H9 (cell line): Measurements from ENCODE around the gene CLK4. TPM values are rescaled to one million over a fixed set of nuclear protein-coding genes. Genes with fewer than 3 reads are reported as not detected.

ENCODE experiments used
- DNase-seq: peaks from one replicate; pipeline ENCODE4 v3.0.0-alpha.2; 2017
- H2AFZ ChIP-seq: one replicate; pipeline ENCODE4 v1.6.1; 2013; ENCODE audit warnings: mild to moderate bottlenecking, low read length, control low read depth, moderate library complexity
- H2AK5ac ChIP-seq: 2 replicates; pipeline ENCODE4 v1.6.1; 2013; ENCODE audit warnings: low read length, control low read depth, mixed read lengths; ENCODE audit not compliant: insufficient read length
- H2BK120ac ChIP-seq: one replicate; pipeline ENCODE4 v1.6.1; 2013; ENCODE audit warnings: low read depth, mild to moderate bottlenecking, low read length, control low read depth, inconsistent platforms; ENCODE audit not compliant: poor library complexity, severe bottlenecking
- H2BK12ac ChIP-seq: 2 replicates; pipeline ENCODE4 v1.6.1; 2013; ENCODE audit warnings: low read length, control low read depth, mixed read lengths, low read depth; ENCODE audit not compliant: insufficient read length
- H2BK15ac ChIP-seq: 2 replicates; pipeline ENCODE4 v1.6.1; 2013; ENCODE audit warnings: low read depth, low read length, control low read depth
- H2BK20ac ChIP-seq: one replicate; pipeline ENCODE4 v1.6.1; 2013; ENCODE audit warnings: low read depth, mild to moderate bottlenecking, low read length, control low read depth, inconsistent platforms; ENCODE audit not compliant: poor library complexity, severe bottlenecking
- H2BK5ac ChIP-seq: 2 replicates; pipeline ENCODE4 v1.6.1; 2013; ENCODE audit warnings: low read length, control low read depth, mixed read lengths; ENCODE audit not compliant: insufficient read length
- H3K14ac ChIP-seq: 2 replicates; pipeline ENCODE4 v1.6.1; 2013; ENCODE audit warnings: low read length, control low read depth; ENCODE audit not compliant: insufficient read depth
- H3K18ac ChIP-seq: 2 replicates; pipeline ENCODE4 v1.6.1; 2013; ENCODE audit warnings: low read depth, mild to moderate bottlenecking, mixed read lengths, low read length, control low read depth; ENCODE audit not compliant: insufficient read length
- H3K23ac ChIP-seq: 2 replicates; pipeline ENCODE4 v1.6.1; 2013; ENCODE audit warnings: low read length, control low read depth, mixed read lengths, low read depth; ENCODE audit not compliant: insufficient read length
- H3K23me2 ChIP-seq: 2 replicates; pipeline ENCODE4 v1.6.1; 2013; ENCODE audit warnings: low read depth, mild to moderate bottlenecking, mixed read lengths, low read length, control low read depth; ENCODE audit not compliant: insufficient read length, poor library complexity, severe bottlenecking
- H3K27ac ChIP-seq: 2 replicates; pipeline ENCODE4 v1.5.1; 2013; ENCODE audit warnings: low read length, control low read depth, mixed read lengths, low read depth; ENCODE audit not compliant: insufficient read length
- H3K27me3 ChIP-seq: 2 replicates; pipeline ENCODE4 v1.6.1; 2013; ENCODE audit warnings: low read length, control low read depth, inconsistent platforms; ENCODE audit not compliant: insufficient read depth
- H3K4ac ChIP-seq: 2 replicates; pipeline ENCODE4 v1.6.1; 2013; ENCODE audit warnings: low read depth, mild to moderate bottlenecking, control low read depth, inconsistent platforms, low read length, moderate library complexity
- H3K4me1 ChIP-seq: 2 replicates; pipeline ENCODE4 v1.6.1; 2013; ENCODE audit warnings: low read length, control low read depth, inconsistent platforms; ENCODE audit not compliant: insufficient read depth
- H3K4me2 ChIP-seq: 2 replicates; pipeline ENCODE4 v1.6.1; 2013; ENCODE audit warnings: low read length, control low read depth, mixed read lengths; ENCODE audit not compliant: insufficient read length, insufficient read depth
- H3K56ac ChIP-seq: 2 replicates; pipeline ENCODE4 v1.6.1; 2013; ENCODE audit warnings: low read depth, mild to moderate bottlenecking, mixed read lengths, low read length, control low read depth; ENCODE audit not compliant: insufficient read length
- H3K79me1 ChIP-seq: 2 replicates; pipeline ENCODE4 v1.6.1; 2013; ENCODE audit warnings: low read depth, mild to moderate bottlenecking, moderate library complexity, low read length, control low read depth, inconsistent platforms; ENCODE audit not compliant: insufficient read depth, poor library complexity, severe bottlenecking
- H3K79me2 ChIP-seq: 2 replicates; pipeline ENCODE4 v1.6.1; 2013; ENCODE audit warnings: low read length, control low read depth, inconsistent platforms; ENCODE audit not compliant: insufficient read depth
- H3K9ac ChIP-seq: 2 replicates; pipeline ENCODE4 v1.6.1; 2013; ENCODE audit warnings: low read length, control low read depth, mixed read lengths; ENCODE audit not compliant: insufficient read length; ENCODE audit errors: extremely low read depth
- H3K9me3 ChIP-seq: one replicate; pipeline ENCODE4 v1.6.1; 2013; ENCODE audit warnings: low read depth, low read length, inconsistent platforms; ENCODE audit not compliant: control insufficient read depth
- H3T11ph ChIP-seq: one replicate; pipeline ENCODE4 v1.6.1; 2013; ENCODE audit warnings: mild to moderate bottlenecking, low read length, control low read depth, inconsistent platforms
- H4K20me1 ChIP-seq: one replicate; pipeline ENCODE4 v1.6.1; 2013; ENCODE audit not compliant: control insufficient read depth, insufficient read length, insufficient read depth
- H4K5ac ChIP-seq: 2 replicates; pipeline ENCODE4 v1.6.1; 2013; ENCODE audit warnings: low read depth, mild to moderate bottlenecking, mixed read lengths, low read length, control low read depth; ENCODE audit not compliant: insufficient read length
- H4K8ac ChIP-seq: replicated peaks from 2 replicates; pipeline ENCODE4 v1.6.1; 2013; ENCODE audit warnings: low read length, control low read depth, mixed read lengths, low read depth; ENCODE audit not compliant: insufficient read length
- H4K91ac ChIP-seq: 2 replicates; pipeline ENCODE4 v1.6.1; 2013; ENCODE audit warnings: low read depth, mild to moderate bottlenecking, moderate library complexity, mixed read lengths, low read length, control low read depth; ENCODE audit not compliant: insufficient read length
- H3K27ac Mint-ChIP-seq, 3 experiments: 2 replicates in 2 of 3; 3 replicates in 1 of 3; pipeline ENCODE4 v1.8.0; 2020 to 2021; ENCODE audit warnings: mixed read lengths in 3 of 3, mild to moderate bottlenecking in 1 of 3, moderate library complexity in 1 of 3
- H3K27me3 Mint-ChIP-seq: 2 replicates; pipeline ENCODE4 v1.8.0; 2021; ENCODE audit warnings: low read depth, mild to moderate bottlenecking, moderate library complexity, mixed read lengths
- H3K36me3 Mint-ChIP-seq, 3 experiments: 2 replicates in 2 of 3; 3 replicates in 1 of 3; pipeline ENCODE4 v1.8.0; 2020 to 2021; ENCODE audit warnings: low read depth in 3 of 3, mixed read lengths in 3 of 3; ENCODE audit not compliant: insufficient read depth in 1 of 3
- H3K4me1 Mint-ChIP-seq, 2 experiments: 2 replicates each; pipeline ENCODE4 v1.8.0; 2020; ENCODE audit warnings: mixed read lengths in 2 of 2
- H3K4me3 Mint-ChIP-seq, 2 experiments: 2 replicates in 1 of 2; 3 replicates in 1 of 2; pipeline ENCODE4 v1.8.0; 2020 to 2021; ENCODE audit warnings: mild to moderate bottlenecking in 2 of 2, mixed read lengths in 2 of 2, moderate library complexity in 1 of 2
- H3K9me3 Mint-ChIP-seq, 2 experiments: 2 replicates in 1 of 2; 3 replicates in 1 of 2; pipeline ENCODE4 v1.8.0; 2020; ENCODE audit warnings: mild to moderate bottlenecking in 2 of 2, mixed read lengths in 2 of 2, moderate library complexity in 1 of 2
- WGBS: extraction: QIAGEN DNeasy Blood & Tissue Kit; methylation state at CpG from one replicate; pipeline ENCODE4 v1.1.7; 2013; ENCODE audit warnings: missing lambda C conversion rate, low lambda C conversion rate, mixed read lengths; ENCODE audit not compliant: insufficient read length; ENCODE audit errors: extremely low coverage; 5-methylcytosine and 5-hydroxymethylcytosine counted together
- total RNA-seq: library from RNA; stranded (reverse); gene quantifications from 2 replicates; pipeline ENCODE4 v1.2.1, GENCODE V29; 2021
- TF ChIP-seq, protein P1 (sequence below): fragments of 200-600 bp; sonication (generic); conservative IDR thresholded peaks from 3 replicates; pipeline ENCODE4 v1.8.0; 2021; ENCODE audit warnings: antibody characterized with exemption, mild to moderate bottlenecking

CLK4 gene
- total RNA-seq, 1 experiment from 2014 or later = 12.5 TPM

DNA sequence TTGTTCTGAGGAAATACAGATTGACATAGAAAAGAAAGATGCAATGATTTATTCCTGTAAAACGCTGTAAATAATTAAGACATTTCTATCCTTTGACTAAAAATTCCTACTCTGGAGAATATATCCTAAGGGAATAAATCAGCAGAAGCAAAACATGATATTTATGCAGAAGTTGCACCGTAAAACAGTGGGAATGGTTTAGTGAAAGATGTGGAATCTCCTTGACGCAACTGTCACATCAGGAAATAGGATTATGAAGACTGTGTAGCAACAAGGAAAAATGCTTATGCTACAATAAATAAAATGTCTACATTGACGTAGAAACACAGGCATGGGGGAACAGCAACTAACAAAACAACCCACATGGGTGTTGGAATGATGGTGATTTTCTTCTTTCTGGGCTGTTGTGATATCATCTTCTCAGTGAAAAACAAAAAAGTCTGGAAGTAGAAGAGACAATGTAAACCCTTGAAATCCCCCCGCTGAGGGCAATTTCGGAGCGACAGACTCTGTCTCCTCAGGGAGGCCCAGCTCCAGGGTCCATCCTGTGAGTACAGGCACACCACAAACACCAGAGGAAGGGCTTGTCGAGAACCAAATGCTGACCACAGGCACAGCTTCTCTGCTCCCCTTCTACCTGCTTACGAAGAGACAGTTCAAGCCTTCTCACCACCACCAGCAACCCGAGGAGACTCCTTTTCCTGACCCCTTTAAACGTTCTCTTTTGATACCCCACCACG lies 61.9 kb downstream of the CLK4 start:
- H3K4me2 ChIP-seq = peak overlapping the region; percentile 19
- H3K27ac Mint-ChIP-seq = peak overlapping the region in 2 of 3 experiments; percentile 76 to 80; a peak in 5 of 7 replicates

More for the DNA sequence above, 61.9 kb downstream of the CLK4 start:
- TF ChIP-seq, protein P1, sequence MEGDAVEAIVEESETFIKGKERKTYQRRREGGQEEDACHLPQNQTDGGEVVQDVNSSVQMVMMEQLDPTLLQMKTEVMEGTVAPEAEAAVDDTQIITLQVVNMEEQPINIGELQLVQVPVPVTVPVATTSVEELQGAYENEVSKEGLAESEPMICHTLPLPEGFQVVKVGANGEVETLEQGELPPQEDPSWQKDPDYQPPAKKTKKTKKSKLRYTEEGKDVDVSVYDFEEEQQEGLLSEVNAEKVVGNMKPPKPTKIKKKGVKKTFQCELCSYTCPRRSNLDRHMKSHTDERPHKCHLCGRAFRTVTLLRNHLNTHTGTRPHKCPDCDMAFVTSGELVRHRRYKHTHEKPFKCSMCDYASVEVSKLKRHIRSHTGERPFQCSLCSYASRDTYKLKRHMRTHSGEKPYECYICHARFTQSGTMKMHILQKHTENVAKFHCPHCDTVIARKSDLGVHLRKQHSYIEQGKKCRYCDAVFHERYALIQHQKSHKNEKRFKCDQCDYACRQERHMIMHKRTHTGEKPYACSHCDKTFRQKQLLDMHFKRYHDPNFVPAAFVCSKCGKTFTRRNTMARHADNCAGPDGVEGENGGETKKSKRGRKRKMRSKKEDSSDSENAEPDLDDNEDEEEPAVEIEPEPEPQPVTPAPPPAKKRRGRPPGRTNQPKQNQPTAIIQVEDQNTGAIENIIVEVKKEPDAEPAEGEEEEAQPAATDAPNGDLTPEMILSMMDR = no peak
- H3K36me3 Mint-ChIP-seq = peaks cover 0 to 6% (median 3%) of the 10 kb centered on the region in 3 experiments; a peak in 3 of 7 replicates
- Histone ChIP-seq H3K27ac (no peak overlapping the region), H3K9me3 (no peaks in the 10 kb centered on the region), H3K4ac (no peak overlapping the region), H3K4me1 (peaks cover 8% of the 10 kb centered on the region), H4K20me1 (no peaks in the 10 kb centered on the region), H3K79me2 (no peaks in the 10 kb centered on the region), H2BK120ac (no peak overlapping the region), H4K5ac (no peak overlapping the region), H3T11ph (no peak overlapping the region), H2AFZ (no peak overlapping the region), H3K18ac (no peak overlapping the region), H2BK20ac (no peak overlapping the region), H3K23ac (no peak overlapping the region), H2BK15ac (no peak overlapping the region), H2AK5ac (no peak overlapping the region), H3K23me2 (no peaks in the 10 kb centered on the region), H3K9ac (no peak overlapping the region), H3K56ac (no peak overlapping the region), H3K14ac (no peak overlapping the region), H3K27me3 (no peaks in the 10 kb centered on the region), H2BK5ac (no peak overlapping the region), H4K91ac (no peak overlapping the region), H4K8ac (no peak overlapping the region), H3K79me1 (no peaks in the 10 kb centered on the region), H2BK12ac (no peak overlapping the region)
- H3K9me3 Mint-ChIP-seq = peaks cover 0 to 3% of the 10 kb centered on the region in 2 experiments; a peak in 2 of 5 replicates
- DNase-seq = no peak
- H3K4me1 Mint-ChIP-seq = peaks cover 38 to 48% of the 10 kb centered on the region in 2 experiments
- peak overlapping the region in 1 of 2 experiments; percentile 69; a peak in 2 of 5 replicates for H3K4me3 Mint-ChIP-seq
- peaks cover 23% of the 10 kb centered on the region for H3K27me3 Mint-ChIP-seq
- WGBS = no CpG with 5 or more reads among the region's 12 CpGs
